Astrocyte (in vitro differentiated cells and primary cell): ENCODE results near the gene SPART. TPM values are rescaled to one million over a fixed set of nuclear protein-coding genes. Genes with fewer than 3 reads are reported as not detected.
"Not testable (repeated sequence)": the region's sequence is repeated elsewhere in the genome, so short reads cannot be mapped to it uniquely, and the experiment has no call there.

Source experiments
- DNase-seq: peaks from one replicate; pipeline ENCODE4 v3.0.0-alpha.2; 2010; ENCODE audit warnings: low read depth
- FAIRE-seq: peaks from 2 replicates; lab custom pipeline; 2011; peaks lifted over from hg19 to GRCh38; lab: Jason Lieb, UNC
- H2AFZ ChIP-seq: 2 replicates; pipeline ENCODE4 v1.6.0; 2012; ENCODE audit warnings: low read depth, low read length, inconsistent platforms
- H3K27ac ChIP-seq: 2 replicates; pipeline ENCODE4 v1.5.1; 2011; ENCODE audit warnings: low read depth, low read length, inconsistent platforms
- H3K27me3 ChIP-seq: 2 replicates; pipeline ENCODE4 v1.6.0; 2011; ENCODE audit warnings: low read length, inconsistent platforms; ENCODE audit not compliant: insufficient read depth
- H3K36me3 ChIP-seq: 2 replicates; pipeline ENCODE4 v1.5.1; 2011; ENCODE audit warnings: low read length, inconsistent platforms; ENCODE audit not compliant: insufficient read depth
- H3K4me1 ChIP-seq: 2 replicates; pipeline ENCODE4 v1.5.1; 2011; ENCODE audit warnings: low read length, inconsistent platforms; ENCODE audit not compliant: insufficient read depth
- H3K4me2 ChIP-seq: 2 replicates; pipeline ENCODE4 v1.6.0; 2012; ENCODE audit warnings: low read length, inconsistent platforms
- H3K4me3 ChIP-seq: 2 replicates; pipeline ENCODE4 v1.5.1; 2011; ENCODE audit warnings: low read depth, mild to moderate bottlenecking, low read length, inconsistent platforms; ENCODE audit not compliant: insufficient read depth
- H3K79me2 ChIP-seq: 2 replicates; pipeline ENCODE4 v1.6.0; 2012; ENCODE audit warnings: mild to moderate bottlenecking, low read length, inconsistent platforms; ENCODE audit not compliant: insufficient read depth
- H3K9ac ChIP-seq: 2 replicates; pipeline ENCODE4 v1.6.0; 2012; ENCODE audit warnings: mild to moderate bottlenecking, low read length, inconsistent platforms
- H3K9me3 ChIP-seq: 2 replicates; pipeline ENCODE4 v1.5.1; 2012; ENCODE audit warnings: low read depth, mild to moderate bottlenecking, low read length, inconsistent platforms; ENCODE audit not compliant: insufficient read depth
- H4K20me1 ChIP-seq: 2 replicates; pipeline ENCODE4 v1.6.0; 2012; ENCODE audit warnings: low read length, inconsistent platforms; ENCODE audit not compliant: insufficient read depth
- H3K27ac Mint-ChIP-seq: one replicate; pipeline ENCODE4 v1.8.0; 2021; ENCODE audit warnings: mild to moderate bottlenecking, mixed read lengths; ENCODE audit not compliant: unreplicated experiment
- H3K27me3 Mint-ChIP-seq: one replicate; pipeline ENCODE4 v1.8.0; 2021; ENCODE audit warnings: low read depth, mixed read lengths; ENCODE audit not compliant: unreplicated experiment
- H3K36me3 Mint-ChIP-seq: one replicate; pipeline ENCODE4 v1.8.0; 2021; ENCODE audit warnings: low read depth, mixed read lengths; ENCODE audit not compliant: unreplicated experiment
- H3K4me1 Mint-ChIP-seq: one replicate; pipeline ENCODE4 v1.8.0; 2021; ENCODE audit warnings: low read depth, mixed read lengths; ENCODE audit not compliant: unreplicated experiment
- H3K4me3 Mint-ChIP-seq: one replicate; pipeline ENCODE4 v1.8.0; 2021; ENCODE audit warnings: mild to moderate bottlenecking, moderate library complexity, mixed read lengths; ENCODE audit not compliant: unreplicated experiment
- H3K9me3 Mint-ChIP-seq: one replicate; pipeline ENCODE4 v1.8.0; 2021; ENCODE audit warnings: mild to moderate bottlenecking, mixed read lengths; ENCODE audit not compliant: unreplicated experiment
- EZH2 ChIP-seq: IDR thresholded peaks from 2 replicates; pipeline ENCODE4 v1.6.1; 2012; ENCODE audit warnings: mild to moderate bottlenecking, low read length, inconsistent platforms; ENCODE audit not compliant: insufficient read depth
- total RNA-seq: library from RNA; stranded (reverse); gene quantifications from 2 replicates; pipeline ENCODE4 v1.2.1, GENCODE V29; 2021
- TF ChIP-seq, protein P1 (sequence below): IDR thresholded peaks from 2 replicates; pipeline ENCODE4 v1.5.1; 2011; ENCODE audit warnings: low read depth, mild to moderate bottlenecking, inconsistent platforms, low read length, moderate library complexity; ENCODE audit not compliant: insufficient read depth

The SPART gene
- total RNA-seq, 1 donor from 2014 or later = 50.6 TPM

DNA sequence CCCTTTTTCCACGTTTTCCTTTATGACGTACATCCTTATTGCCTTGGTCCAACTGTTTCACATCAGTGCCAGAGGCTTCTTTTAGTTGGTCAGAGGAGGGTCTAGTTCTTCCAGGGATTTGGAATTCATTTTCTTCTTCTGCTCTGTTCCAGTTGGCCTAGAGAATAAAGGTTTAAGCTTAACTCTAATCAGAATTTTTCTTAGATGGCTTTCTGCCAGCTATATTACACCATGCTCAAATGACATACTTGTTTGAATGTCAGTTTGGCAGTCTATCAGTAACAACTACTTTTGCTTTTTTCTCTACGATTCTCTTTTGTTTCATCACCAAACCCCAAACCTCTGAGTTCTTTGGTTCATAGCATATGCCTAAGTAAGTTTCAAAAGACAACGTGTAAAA is 16.8 kb downstream of the SPART start:
- Mint-ChIP-seq H3K27ac (no peak overlapping the region), H3K36me3 (peaks cover 20% of the 10 kb centered on the region), H3K4me1 (peaks cover 23% of the 10 kb centered on the region), H3K9me3 (no peaks in the 10 kb centered on the region), H3K4me3 (no peak overlapping the region), H3K27me3 (no peaks in the 10 kb centered on the region)
- Histone ChIP-seq H4K20me1 (peaks cover 10% of the 10 kb centered on the region), H3K79me2 (peaks cover 48% of the 10 kb centered on the region), H3K4me3 (no peak overlapping the region), H3K4me2 (no peak overlapping the region), H3K9ac (no peak overlapping the region), H3K9me3 (no peaks in the 10 kb centered on the region), H3K4me1 (peaks cover 12% of the 10 kb centered on the region), H3K27me3 (no peaks in the 10 kb centered on the region), H2AFZ (no peak overlapping the region), H3K27ac (no peak overlapping the region), H3K36me3 (peaks cover 20% of the 10 kb centered on the region)
- TF ChIP-seq EZH2 = no peak
- TF ChIP-seq, protein P1, sequence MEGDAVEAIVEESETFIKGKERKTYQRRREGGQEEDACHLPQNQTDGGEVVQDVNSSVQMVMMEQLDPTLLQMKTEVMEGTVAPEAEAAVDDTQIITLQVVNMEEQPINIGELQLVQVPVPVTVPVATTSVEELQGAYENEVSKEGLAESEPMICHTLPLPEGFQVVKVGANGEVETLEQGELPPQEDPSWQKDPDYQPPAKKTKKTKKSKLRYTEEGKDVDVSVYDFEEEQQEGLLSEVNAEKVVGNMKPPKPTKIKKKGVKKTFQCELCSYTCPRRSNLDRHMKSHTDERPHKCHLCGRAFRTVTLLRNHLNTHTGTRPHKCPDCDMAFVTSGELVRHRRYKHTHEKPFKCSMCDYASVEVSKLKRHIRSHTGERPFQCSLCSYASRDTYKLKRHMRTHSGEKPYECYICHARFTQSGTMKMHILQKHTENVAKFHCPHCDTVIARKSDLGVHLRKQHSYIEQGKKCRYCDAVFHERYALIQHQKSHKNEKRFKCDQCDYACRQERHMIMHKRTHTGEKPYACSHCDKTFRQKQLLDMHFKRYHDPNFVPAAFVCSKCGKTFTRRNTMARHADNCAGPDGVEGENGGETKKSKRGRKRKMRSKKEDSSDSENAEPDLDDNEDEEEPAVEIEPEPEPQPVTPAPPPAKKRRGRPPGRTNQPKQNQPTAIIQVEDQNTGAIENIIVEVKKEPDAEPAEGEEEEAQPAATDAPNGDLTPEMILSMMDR = no peak
- DNase-seq (no peak), FAIRE-seq (no peak)

DNA sequence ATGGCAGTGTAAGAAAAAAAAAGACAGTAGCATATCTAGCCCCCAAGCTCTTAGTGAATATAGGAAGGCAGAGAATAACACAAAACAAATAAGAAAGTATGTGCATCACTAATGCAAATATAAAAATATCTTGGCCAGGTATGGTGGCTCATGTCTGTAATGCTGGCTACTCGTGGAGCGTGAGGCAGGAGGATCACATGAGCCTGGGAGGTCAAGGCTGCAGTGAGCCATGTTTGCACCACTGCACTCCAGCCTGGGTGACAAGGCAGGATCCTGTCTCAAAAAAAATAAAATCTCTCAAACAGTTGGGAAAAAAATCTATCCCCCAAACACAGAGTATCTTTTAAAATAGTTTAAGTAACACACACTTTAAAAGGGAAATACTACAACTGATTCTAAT is 17.4 kb downstream of the SPART start:
- peaks cover 42% of the 10 kb centered on the region for H3K79me2 ChIP-seq

DNA sequence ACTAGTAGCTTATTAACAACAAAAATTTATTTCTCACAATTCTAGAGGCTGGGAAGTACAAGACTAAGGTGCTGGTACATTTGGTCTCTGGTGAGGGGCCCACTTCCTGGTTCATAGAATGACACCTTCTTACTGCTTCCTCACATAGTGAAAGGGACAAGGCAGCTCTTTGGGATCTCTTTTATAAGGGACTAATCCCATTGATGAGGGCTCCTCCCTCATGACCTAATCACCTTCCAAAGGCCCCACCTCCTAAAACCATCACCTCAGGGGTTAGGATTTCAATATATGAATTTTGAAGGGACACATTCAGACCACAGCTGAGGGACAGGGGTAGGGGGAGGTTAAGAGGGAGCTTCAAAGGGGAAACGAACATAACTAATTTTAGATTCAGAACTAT is 20.3 kb downstream of the SPART start:
- H3K9me3 ChIP-seq = no peaks in the 10 kb centered on the region
- Mint-ChIP-seq H3K27ac (no peak overlapping the region), H3K27me3 (no peaks in the 10 kb centered on the region), H3K4me3 (no peak overlapping the region), H3K9me3 (no peaks in the 10 kb centered on the region), H3K4me1 (peaks cover 17% of the 10 kb centered on the region), H3K36me3 (peaks cover 27% of the 10 kb centered on the region)
- H3K27me3 ChIP-seq = no peaks in the 10 kb centered on the region
- H3K4me1 ChIP-seq = peaks cover 7% of the 10 kb centered on the region
- no peak overlapping the region for H2AFZ ChIP-seq
- no peak for TF ChIP-seq EZH2
- TF ChIP-seq, protein P1 = no peak
- DNase-seq (no peak), FAIRE-seq (no peak)
- no peak overlapping the region for H3K27ac ChIP-seq
- H3K4me2 ChIP-seq = no peak overlapping the region
- no peak overlapping the region for H3K4me3 ChIP-seq
- H3K9ac ChIP-seq = no peak overlapping the region
- peaks cover 22% of the 10 kb centered on the region for H3K36me3 ChIP-seq
- H3K79me2 ChIP-seq = peaks cover 13% of the 10 kb centered on the region
- H4K20me1 ChIP-seq = peaks cover 8% of the 10 kb centered on the region

More for the DNA sequence above, 17.4 kb downstream of the SPART start:
- Histone ChIP-seq H3K27ac (no peak overlapping the region), H3K4me2 (no peak overlapping the region), H3K4me1 (peaks cover 17% of the 10 kb centered on the region), H3K9ac (no peak overlapping the region), H2AFZ (no peak overlapping the region), H3K36me3 (peaks cover 21% of the 10 kb centered on the region), H4K20me1 (peaks cover 8% of the 10 kb centered on the region), H3K27me3 (no peaks in the 10 kb centered on the region), H3K4me3 (no peak overlapping the region), H3K9me3 (no peaks in the 10 kb centered on the region)
- no peaks in the 10 kb centered on the region for H3K9me3 Mint-ChIP-seq
- H3K4me3 Mint-ChIP-seq = no peak overlapping the region
- no peaks in the 10 kb centered on the region for H3K27me3 Mint-ChIP-seq
- no peak for DNase-seq
- TF ChIP-seq, protein P1 = no peak
- no peak for TF ChIP-seq EZH2
- H3K27ac Mint-ChIP-seq = no peak overlapping the region
- no peak for FAIRE-seq
- peaks cover 20% of the 10 kb centered on the region for H3K36me3 Mint-ChIP-seq
- H3K4me1 Mint-ChIP-seq = peaks cover 24% of the 10 kb centered on the region

DNA sequence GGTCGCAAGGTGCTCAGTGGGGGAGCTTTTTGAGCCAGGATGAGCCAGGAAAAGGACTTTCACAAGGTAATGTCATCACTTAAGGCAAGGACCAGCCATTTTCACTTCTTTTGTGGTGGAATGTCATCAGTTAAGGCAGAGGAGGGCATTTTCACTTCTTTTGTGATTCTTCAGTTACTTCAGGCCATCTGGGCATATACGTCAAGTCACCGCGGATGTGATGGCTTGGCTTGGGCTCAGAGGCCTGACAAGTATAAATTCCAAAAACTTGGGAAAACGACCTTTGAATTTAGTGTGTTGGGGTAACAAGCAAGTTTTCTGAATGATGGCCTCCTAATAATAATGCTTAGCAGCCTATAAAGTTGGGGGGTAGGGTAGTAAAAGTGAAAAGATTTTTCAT is 21.3 kb downstream of the SPART start:
- not testable (repeated sequence) for H3K27me3 Mint-ChIP-seq, H2AFZ ChIP-seq, DNase-seq, H4K20me1 ChIP-seq, H3K9ac ChIP-seq, H3K4me2 ChIP-seq, H3K4me1 ChIP-seq, H3K9me3 ChIP-seq, H3K4me3 Mint-ChIP-seq, H3K27ac Mint-ChIP-seq, H3K27ac ChIP-seq, H3K9me3 Mint-ChIP-seq, H3K27me3 ChIP-seq, FAIRE-seq, H3K4me3 ChIP-seq, H3K79me2 ChIP-seq
- Mint-ChIP-seq H3K36me3 (peaks cover 27% of the 10 kb centered on the region), H3K4me1 (peaks cover 14% of the 10 kb centered on the region)
- H3K36me3 ChIP-seq = peaks cover 19% of the 10 kb centered on the region
